Natural killer cell (primary cell): Measurements from ENCODE around the gene ADAMTSL1. TPM values are rescaled to one million over a fixed set of nuclear protein-coding genes. Genes with fewer than 3 reads are reported as not detected.

Experiments
- ATAC-seq, 3 donors: fragments of 150-1000 bp in 2 of 3; fragments of 200-7000 bp in 1 of 3; cut with Tn5 transposase; 1 replicate in 1 of 3; 2 replicates in 2 of 3; pipeline ENCODE4 v1.10.0; 2021; ENCODE audit warnings: mild to moderate bottlenecking in 2 of 3, moderate library complexity in 2 of 3
- DNase-seq, 2 donors: peaks; one replicate each; pipeline versions ENCODE4 v3.0.0 to v3.0.0-alpha.2; 2013 to 2021; ENCODE audit warnings: mixed read lengths in 1 of 2
- H3K27ac ChIP-seq: one replicate; pipeline ENCODE4 v1.5.1; 2013; ENCODE audit warnings: mild to moderate bottlenecking, low read length
- H3K27me3 ChIP-seq: one replicate; pipeline ENCODE4 v1.6.1; 2013; ENCODE audit warnings: low read length; ENCODE audit not compliant: control insufficient read depth, insufficient read depth
- H3K36me3 ChIP-seq: one replicate; pipeline ENCODE4 v1.6.1; 2013; ENCODE audit warnings: low read length; ENCODE audit not compliant: control insufficient read depth, insufficient read depth
- H3K4me1 ChIP-seq: one replicate; pipeline ENCODE4 v1.6.1; 2013; ENCODE audit warnings: low read length; ENCODE audit not compliant: control insufficient read depth, insufficient read depth
- H3K4me3 ChIP-seq: one replicate; pipeline ENCODE4 v1.5.1; 2013; ENCODE audit warnings: low read length
- H3K9me3 ChIP-seq: one replicate; pipeline ENCODE4 v1.6.1; 2013; ENCODE audit warnings: low read length; ENCODE audit not compliant: control insufficient read depth, insufficient read depth
- H3K27ac Mint-ChIP-seq, 2 donors: one replicate each; pipeline ENCODE4 v1.8.0; 2022; ENCODE audit warnings: mild to moderate bottlenecking in 2 of 2, mixed read lengths in 2 of 2, moderate library complexity in 1 of 2
- H3K27me3 Mint-ChIP-seq, 2 donors: one replicate each; pipeline ENCODE4 v1.8.0; 2022; ENCODE audit warnings: low read depth in 2 of 2, mixed read lengths in 2 of 2
- H3K36me3 Mint-ChIP-seq: one replicate; pipeline ENCODE4 v1.8.0; 2022; ENCODE audit warnings: mixed read lengths
- H3K4me1 Mint-ChIP-seq, 2 donors: one replicate each; pipeline ENCODE4 v1.8.0; 2022; ENCODE audit warnings: mixed read lengths in 2 of 2
- H3K4me3 Mint-ChIP-seq: one replicate; pipeline ENCODE4 v1.8.0; 2022; ENCODE audit warnings: mild to moderate bottlenecking, moderate library complexity, mixed read lengths
- H3K9me3 Mint-ChIP-seq, 2 donors: one replicate each; pipeline ENCODE4 v1.8.0; 2022; ENCODE audit warnings: mixed read lengths in 2 of 2
- WGBS: methylation state at CpG from one replicate; pipeline ENCODE4 v1.1.7; 2013; ENCODE audit warnings: missing lambda C conversion rate; ENCODE audit not compliant: insufficient coverage; 5-methylcytosine and 5-hydroxymethylcytosine counted together
- intact Hi-C: fragments of 100-400 bp; cut with micrococcal nuclease; formaldehyde crosslinking; loops from one replicate; pipeline ENCODE4 v1.14.2; 2022
- total RNA-seq, 4 donors: library from RNA; stranded (reverse); fragments of 120-200 nt in 1 of 4; gene quantifications; one replicate each; pipeline versions ENCODE4 v1.2.3 to v1.2.4, GENCODE V29; 2013 to 2022
- TF ChIP-seq, protein P1 (sequence below): fragments of 200-600 bp; IDR thresholded peaks from one replicate; pipeline ENCODE4 v1.8.0; 2022; ENCODE audit warnings: antibody characterized with exemption

ADAMTSL1 gene
- total RNA-seq, 3 donors from 2014 or later (not counting 1 experiment from before 2014, with no cell fraction given): not detected

DNA sequence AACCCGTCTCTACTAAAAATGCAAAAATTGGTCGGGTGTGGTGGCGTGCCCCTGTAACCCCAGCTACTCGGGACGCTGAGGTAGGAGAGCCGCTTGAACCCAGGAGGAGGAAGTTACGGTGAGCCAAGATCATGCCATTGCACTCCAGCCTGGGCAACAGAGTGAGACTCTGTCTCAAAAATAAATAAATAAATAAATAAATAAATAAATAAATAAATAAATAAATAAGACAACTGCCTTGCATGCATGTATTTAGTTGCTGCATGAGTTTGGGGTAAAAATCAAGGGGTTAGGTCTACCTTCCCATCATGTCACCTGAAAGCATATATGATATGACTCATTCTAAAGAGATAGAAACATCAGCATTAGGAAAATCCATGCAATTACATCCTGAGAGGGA lies 254.0 kb downstream of the ADAMTSL1 start:
- intact Hi-C loops: no loop called here
- Histone ChIP-seq H3K36me3 (no peaks in the 10 kb centered on the region), H3K4me1 (no peaks in the 10 kb centered on the region), H3K4me3 (no peak overlapping the region), H3K27me3 (no peaks in the 10 kb centered on the region), H3K27ac (no peak overlapping the region), H3K9me3 (no peaks in the 10 kb centered on the region)
- no peaks in the 10 kb centered on the region for H3K9me3 Mint-ChIP-seq
- TF ChIP-seq, protein P1, sequence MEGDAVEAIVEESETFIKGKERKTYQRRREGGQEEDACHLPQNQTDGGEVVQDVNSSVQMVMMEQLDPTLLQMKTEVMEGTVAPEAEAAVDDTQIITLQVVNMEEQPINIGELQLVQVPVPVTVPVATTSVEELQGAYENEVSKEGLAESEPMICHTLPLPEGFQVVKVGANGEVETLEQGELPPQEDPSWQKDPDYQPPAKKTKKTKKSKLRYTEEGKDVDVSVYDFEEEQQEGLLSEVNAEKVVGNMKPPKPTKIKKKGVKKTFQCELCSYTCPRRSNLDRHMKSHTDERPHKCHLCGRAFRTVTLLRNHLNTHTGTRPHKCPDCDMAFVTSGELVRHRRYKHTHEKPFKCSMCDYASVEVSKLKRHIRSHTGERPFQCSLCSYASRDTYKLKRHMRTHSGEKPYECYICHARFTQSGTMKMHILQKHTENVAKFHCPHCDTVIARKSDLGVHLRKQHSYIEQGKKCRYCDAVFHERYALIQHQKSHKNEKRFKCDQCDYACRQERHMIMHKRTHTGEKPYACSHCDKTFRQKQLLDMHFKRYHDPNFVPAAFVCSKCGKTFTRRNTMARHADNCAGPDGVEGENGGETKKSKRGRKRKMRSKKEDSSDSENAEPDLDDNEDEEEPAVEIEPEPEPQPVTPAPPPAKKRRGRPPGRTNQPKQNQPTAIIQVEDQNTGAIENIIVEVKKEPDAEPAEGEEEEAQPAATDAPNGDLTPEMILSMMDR: no peak
- 96% methylated on average over 6 of the region's 7 CpGs for WGBS
- H3K4me1 Mint-ChIP-seq: no peaks in the 10 kb centered on the region
- no peak overlapping the region for H3K4me3 Mint-ChIP-seq
- H3K27me3 Mint-ChIP-seq: peaks cover 0 to 5% of the 10 kb centered on the region in 2 donors
- no peak overlapping the region for H3K27ac Mint-ChIP-seq
- ATAC-seq (no peak), DNase-seq (no peak)
- no peaks in the 10 kb centered on the region for H3K36me3 Mint-ChIP-seq

DNA sequence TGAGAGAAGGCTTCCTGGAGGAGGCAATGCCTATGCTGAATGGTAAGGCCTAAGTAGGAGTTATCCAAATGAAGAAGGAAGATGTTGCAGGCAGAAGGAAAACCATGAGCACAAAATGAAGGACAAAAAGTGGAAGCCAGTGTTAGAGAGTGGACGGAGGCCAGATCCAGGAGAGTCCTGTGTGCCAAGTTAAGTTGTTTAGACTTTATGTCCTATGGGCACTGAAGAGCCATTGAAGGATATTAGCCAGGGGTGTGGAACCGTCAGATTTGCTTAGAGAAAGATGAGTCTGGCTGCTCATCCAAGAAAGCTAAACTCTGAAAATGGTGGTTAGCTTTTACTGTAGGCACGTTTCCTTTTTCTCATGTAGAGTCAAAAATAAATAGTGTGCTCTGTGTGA lies 254.7 kb downstream of the ADAMTSL1 start:
- Histone ChIP-seq H3K36me3 (no peaks in the 10 kb centered on the region), H3K9me3 (no peaks in the 10 kb centered on the region), H3K27ac (no peak overlapping the region), H3K4me1 (no peaks in the 10 kb centered on the region), H3K27me3 (no peaks in the 10 kb centered on the region), H3K4me3 (no peak overlapping the region)
- Mint-ChIP-seq H3K9me3 (no peaks in the 10 kb centered on the region), H3K36me3 (no peaks in the 10 kb centered on the region), H3K4me1 (no peaks in the 10 kb centered on the region), H3K4me3 (no peak overlapping the region), H3K27me3 (peaks cover 0 to 5% of the 10 kb centered on the region in 2 donors), H3K27ac (no peak overlapping the region)
- DNase-seq (no peak), ATAC-seq (no peak)
- TF ChIP-seq, protein P1: no peak
- intact Hi-C loops: no loop called here
- WGBS: 91% methylated on average over 2 of the region's 3 CpGs

DNA sequence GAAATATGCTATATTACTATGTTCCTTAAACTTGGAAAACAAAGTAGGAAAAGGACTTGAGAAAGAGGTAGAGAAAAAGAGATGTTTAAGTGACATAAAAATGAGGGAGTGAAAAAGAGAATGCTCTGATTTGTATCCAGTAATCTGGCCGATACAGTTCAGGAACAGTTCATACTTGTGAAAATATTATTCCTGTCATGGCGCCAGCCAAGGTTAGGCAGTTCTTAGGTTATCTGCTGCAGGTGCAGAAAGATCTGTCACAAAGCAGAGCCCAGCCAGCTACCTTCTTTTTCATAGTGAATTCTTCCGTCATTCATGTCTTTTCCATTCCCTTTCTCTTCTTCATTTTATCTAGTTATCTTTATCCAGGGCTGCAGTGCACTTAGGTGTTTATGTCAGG lies 256.3 kb downstream of the ADAMTSL1 start:
- intact Hi-C loops: no loop called here
- Histone ChIP-seq H3K4me3 (no peak overlapping the region), H3K27me3 (no peaks in the 10 kb centered on the region), H3K4me1 (no peaks in the 10 kb centered on the region), H3K36me3 (no peaks in the 10 kb centered on the region), H3K27ac (no peak overlapping the region), H3K9me3 (no peaks in the 10 kb centered on the region)
- WGBS: 95% methylated on average over 3 of the region's 3 CpGs
- no peak overlapping the region for H3K4me3 Mint-ChIP-seq
- ATAC-seq: no peak
- H3K36me3 Mint-ChIP-seq: no peaks in the 10 kb centered on the region
- TF ChIP-seq, protein P1: no peak
- H3K4me1 Mint-ChIP-seq: no peaks in the 10 kb centered on the region
- H3K27me3 Mint-ChIP-seq: peaks cover 0 to 2% of the 10 kb centered on the region in 2 donors
- H3K27ac Mint-ChIP-seq: no peak overlapping the region
- H3K9me3 Mint-ChIP-seq: no peaks in the 10 kb centered on the region
- DNase-seq: no peak

DNA sequence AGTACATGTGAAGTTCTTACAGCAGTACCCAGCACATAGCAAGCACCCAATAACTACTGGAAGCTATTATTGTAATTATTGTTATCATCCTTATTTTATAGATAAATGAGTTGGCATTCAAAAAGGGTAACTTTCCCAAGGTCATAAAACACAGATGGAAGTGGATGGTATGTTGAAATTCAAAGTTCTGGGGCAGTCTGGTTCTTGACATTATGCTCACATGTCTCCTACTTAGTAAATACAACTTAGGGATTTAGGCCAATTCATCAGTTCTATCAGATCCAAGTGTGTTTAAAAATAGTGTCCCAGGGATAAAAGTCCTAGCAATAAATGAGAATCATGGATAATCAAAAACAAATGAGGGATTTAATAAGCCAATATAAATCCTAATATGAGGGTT lies 265.2 kb downstream of the ADAMTSL1 start:
- ATAC-seq (no peak), DNase-seq (no peak)
- Histone ChIP-seq H3K4me3 (no peak overlapping the region), H3K9me3 (no peaks in the 10 kb centered on the region), H3K4me1 (no peaks in the 10 kb centered on the region), H3K36me3 (no peaks in the 10 kb centered on the region), H3K27me3 (no peaks in the 10 kb centered on the region), H3K27ac (no peak overlapping the region)
- no peaks in the 10 kb centered on the region for H3K36me3 Mint-ChIP-seq
- no peaks in the 10 kb centered on the region for H3K9me3 Mint-ChIP-seq
- no peak overlapping the region for H3K27ac Mint-ChIP-seq
- no peak overlapping the region for H3K4me3 Mint-ChIP-seq
- H3K4me1 Mint-ChIP-seq: no peaks in the 10 kb centered on the region
- TF ChIP-seq, protein P1: no peak
- H3K27me3 Mint-ChIP-seq: peaks cover 0 to 3% of the 10 kb centered on the region in 2 donors
- intact Hi-C loops: no loop called here
